GM18858 (cell line): ENCODE data around the gene ITPKB.
"Not testable (repeated sequence)": the region's sequence is repeated elsewhere in the genome, so short reads cannot be mapped to it uniquely, and the experiment has no call there.

ENCODE experiments used
- ATAC-seq: cut with Tn5 transposase; IDR thresholded peaks from one replicate; pipeline ENCODE4 v1.9.1; 2021; ENCODE audit not compliant: unreplicated experiment

Gene ITPKB

GRCh38 chr1:226738995-226739695, at the start of gene ITPKB:
Gene ITPKB (minus strand): TSS chr1:226739282. CDS start chr1:226737458, 1,824 bp downstream.
- ATAC-seq: no peak

- ATAC-seq: no peak
Measured at GRCh38 chr1:226787638-226788037, 48.6 kb upstream of the ITPKB start.

- ATAC-seq: no peak
Measured at GRCh38 chr1:226787071-226787470, 48.0 kb upstream of the ITPKB start.

GRCh38 chr1:226786550-226786949, 47.5 kb upstream of the ITPKB start:
- ATAC-seq: peak; percentile 88

GRCh38 chr1:226785805-226786204, 46.7 kb upstream of the ITPKB start:
- ATAC-seq: no peak

- ATAC-seq: no peak
Measured at GRCh38 chr1:226784081-226785049, 45.3 kb upstream of the ITPKB start.

GRCh38 chr1:226782845-226783601, 43.9 kb upstream of the ITPKB start:
- ATAC-seq: no peak

GRCh38 chr1:226781937-226782609, 43.0 kb upstream of the ITPKB start:
- ATAC-seq: no peak

- ATAC-seq: no peak
Measured at GRCh38 chr1:226779561-226779960, 40.5 kb upstream of the ITPKB start.

- ATAC-seq: no peak
Measured at GRCh38 chr1:226778657-226779058, 39.6 kb upstream of the ITPKB start.

GRCh38 chr1:226776975-226777374, 37.9 kb upstream of the ITPKB start:
- ATAC-seq: no peak

GRCh38 chr1:226776066-226776465, 37.0 kb upstream of the ITPKB start:
- no peak for ATAC-seq

- peak; percentile 88 for ATAC-seq
Measured at GRCh38 chr1:226772446-226773139, 33.5 kb upstream of the ITPKB start.

- ATAC-seq: not testable (repeated sequence)
Measured at GRCh38 chr1:226767170-226767569, 28.1 kb upstream of the ITPKB start.

GRCh38 chr1:226766565-226766964, 27.5 kb upstream of the ITPKB start:
- ATAC-seq: no peak

GRCh38 chr1:226764533-226764932, 25.5 kb upstream of the ITPKB start:
- ATAC-seq: peak; percentile 86

- ATAC-seq: no peak
Measured at GRCh38 chr1:226763905-226764264, 24.8 kb upstream of the ITPKB start.

GRCh38 chr1:226762988-226763904, 24.2 kb upstream of the ITPKB start:
- no peak for ATAC-seq

GRCh38 chr1:226762055-226762454, 23.0 kb upstream of the ITPKB start:
- no peak for ATAC-seq
